HT-29 (cell line): ENCODE data around the gene AASDH. TPM values are rescaled to one million over a fixed set of nuclear protein-coding genes. Genes with fewer than 3 reads are reported as not detected.
"Not testable (repeated sequence)": the region's sequence is repeated elsewhere in the genome, so short reads cannot be mapped to it uniquely, and the experiment has no call there.

Experiments
- DNase-seq: peaks from one replicate; pipeline ENCODE4 v3.0.0-alpha.2; 2015; ENCODE audit warnings: low spot score
- total RNA-seq: library from RNA; depleted of rRNA; stranded (reverse); fragments of >200 nt; shearing (Covaris generic); gene quantifications from 2 replicates; pipeline ENCODE4 v1.2.3, GENCODE V29; 2014

The AASDH gene
- total RNA-seq, 1 experiment from 2014 or later, result 4.6 TPM

- DNase-seq, result no peak
Measured at GRCh38 chr4:56389558-56389957, 2.3 kb upstream of the AASDH start.

GRCh38 chr4:56388306-56388705 is 1.0 kb upstream of the AASDH start:
- DNase-seq, result no peak

- DNase-seq, result no peak
Measured at GRCh38 chr4:56386091-56386490, 1.2 kb downstream of the AASDH start.

- no peak for DNase-seq
Measured at GRCh38 chr4:56375458-56375857, 11.8 kb downstream of the AASDH start.

- no peak for DNase-seq
Measured at GRCh38 chr4:56374956-56375355, 12.3 kb downstream of the AASDH start.

- DNase-seq, result no peak
Measured at GRCh38 chr4:56372774-56373173, 14.5 kb downstream of the AASDH start.

- no peak for DNase-seq
Measured at GRCh38 chr4:56371426-56372220, 15.7 kb downstream of the AASDH start.

- DNase-seq, result no peak
Measured at GRCh38 chr4:56370377-56370776, 16.9 kb downstream of the AASDH start.

GRCh38 chr4:56362981-56363380 is 24.3 kb downstream of the AASDH start:
- not testable (repeated sequence) for DNase-seq

GRCh38 chr4:56360071-56360470 is 27.2 kb downstream of the AASDH start:
- no peak for DNase-seq

GRCh38 chr4:56356650-56357049 is 30.6 kb downstream of the AASDH start:
- DNase-seq, result no peak

GRCh38 chr4:56348576-56348975 is 38.7 kb downstream of the AASDH start:
- DNase-seq, result no peak

- no peak for DNase-seq
Measured at GRCh38 chr4:56345458-56345857, 41.8 kb downstream of the AASDH start.

- no peak for DNase-seq
Measured at GRCh38 chr4:56342746-56343145, 44.5 kb downstream of the AASDH start.

- DNase-seq, result no peak
Measured at GRCh38 chr4:56330691-56331090, 56.6 kb downstream of the AASDH start.

GRCh38 chr4:56326363-56326762 is 60.9 kb downstream of the AASDH start:
- no peak for DNase-seq

- DNase-seq, result no peak
Measured at GRCh38 chr4:56324011-56324610, 63.2 kb downstream of the AASDH start.

GRCh38 chr4:56323327-56323726 is 64.0 kb downstream of the AASDH start:
- no peak for DNase-seq

GRCh38 chr4:56321251-56321650 is 66.0 kb downstream of the AASDH start:
- DNase-seq, result no peak

GRCh38 chr4:56320293-56320692 is 67.0 kb downstream of the AASDH start:
- DNase-seq, result no peak

- DNase-seq, result no peak
Measured at GRCh38 chr4:56318555-56318954, 68.7 kb downstream of the AASDH start.

- no peak for DNase-seq
Measured at GRCh38 chr4:56317749-56318148, 69.5 kb downstream of the AASDH start.

GRCh38 chr4:56316011-56316650 is 71.2 kb downstream of the AASDH start:
- no peak for DNase-seq
